Activated CD8-positive, alpha-beta memory T cell treated with anti-CD3 and anti-CD28 coated beads, Interleukin-2, amount 50 U/mL, for 24 hours (primary cell): ENCODE measurements around the gene STIP1.
"Not testable (repeated sequence)": the region's sequence is repeated elsewhere in the genome, so short reads cannot be mapped to it uniquely, and the experiment has no call there.

Experiments used
- DNase-seq: peaks from one replicate; pipeline ENCODE4 v3.0.0-alpha.2; 2020; ENCODE audit errors: extremely low read depth

Gene STIP1

DNA sequence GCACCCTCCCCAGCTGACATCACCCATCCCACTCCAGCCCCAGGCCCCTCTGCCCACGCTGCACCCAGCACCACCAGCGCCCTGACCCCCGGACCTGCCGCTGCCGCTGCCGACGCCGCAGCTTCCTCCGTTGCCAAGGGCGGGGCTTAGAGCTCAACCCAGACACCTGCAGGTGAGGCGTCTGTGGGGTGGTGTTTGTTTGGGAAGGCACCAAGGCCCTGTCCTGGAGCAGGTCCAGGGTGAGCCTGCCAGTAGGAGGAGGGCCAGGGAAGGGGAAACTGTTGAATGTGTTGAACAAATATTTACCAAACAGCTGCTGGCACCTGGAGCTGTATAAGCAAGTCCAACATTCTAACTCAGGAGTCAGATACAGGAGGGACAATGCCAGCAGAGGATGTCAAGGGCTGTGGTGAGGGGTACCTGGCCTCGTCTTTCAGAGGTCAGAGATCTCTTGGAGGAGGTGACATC, 51.5 kb downstream of the STIP1 start:
- no peak for DNase-seq

DNA sequence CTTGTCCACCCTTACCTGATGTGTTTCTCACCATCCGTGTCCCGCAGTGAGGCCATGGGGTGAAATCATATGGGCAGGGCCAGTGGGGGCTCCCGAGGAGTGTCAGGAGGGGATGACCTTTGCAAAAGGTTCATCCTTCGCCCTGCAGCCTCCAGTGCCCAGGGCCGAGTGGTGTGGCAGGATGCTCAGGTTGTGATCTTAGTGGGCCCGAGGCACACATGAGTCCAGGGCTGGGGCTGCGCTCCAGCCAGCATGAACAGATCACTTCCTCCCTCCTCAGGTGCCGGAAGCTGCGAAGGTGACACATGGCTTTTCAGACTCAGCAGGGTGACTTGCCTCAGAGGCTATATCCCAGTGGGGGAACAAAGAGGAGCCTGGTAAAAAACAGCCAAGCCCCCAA, 52.1 kb downstream of the STIP1 start:
- DNase-seq, result no peak

DNA sequence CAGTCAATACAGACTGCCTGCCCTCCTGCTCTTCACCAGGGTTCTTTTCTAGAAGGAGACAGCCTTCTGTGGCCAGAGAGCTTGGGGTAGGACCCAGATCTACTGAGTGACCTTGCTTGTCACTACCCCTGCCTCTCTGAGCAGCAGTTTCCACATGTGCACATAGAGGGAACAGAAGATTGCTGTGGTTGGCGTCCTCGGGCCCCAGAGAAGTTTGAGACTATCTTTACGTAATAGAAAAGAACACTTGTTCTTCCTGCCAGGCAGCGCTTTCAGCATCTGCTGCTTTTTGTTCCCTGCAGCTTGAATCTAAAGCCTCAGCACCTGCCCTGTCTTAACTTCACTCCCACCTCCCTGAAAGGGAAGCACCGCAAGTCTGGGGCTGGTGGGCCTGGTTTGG, 53.0 kb downstream of the STIP1 start:
- no peak for DNase-seq

DNA sequence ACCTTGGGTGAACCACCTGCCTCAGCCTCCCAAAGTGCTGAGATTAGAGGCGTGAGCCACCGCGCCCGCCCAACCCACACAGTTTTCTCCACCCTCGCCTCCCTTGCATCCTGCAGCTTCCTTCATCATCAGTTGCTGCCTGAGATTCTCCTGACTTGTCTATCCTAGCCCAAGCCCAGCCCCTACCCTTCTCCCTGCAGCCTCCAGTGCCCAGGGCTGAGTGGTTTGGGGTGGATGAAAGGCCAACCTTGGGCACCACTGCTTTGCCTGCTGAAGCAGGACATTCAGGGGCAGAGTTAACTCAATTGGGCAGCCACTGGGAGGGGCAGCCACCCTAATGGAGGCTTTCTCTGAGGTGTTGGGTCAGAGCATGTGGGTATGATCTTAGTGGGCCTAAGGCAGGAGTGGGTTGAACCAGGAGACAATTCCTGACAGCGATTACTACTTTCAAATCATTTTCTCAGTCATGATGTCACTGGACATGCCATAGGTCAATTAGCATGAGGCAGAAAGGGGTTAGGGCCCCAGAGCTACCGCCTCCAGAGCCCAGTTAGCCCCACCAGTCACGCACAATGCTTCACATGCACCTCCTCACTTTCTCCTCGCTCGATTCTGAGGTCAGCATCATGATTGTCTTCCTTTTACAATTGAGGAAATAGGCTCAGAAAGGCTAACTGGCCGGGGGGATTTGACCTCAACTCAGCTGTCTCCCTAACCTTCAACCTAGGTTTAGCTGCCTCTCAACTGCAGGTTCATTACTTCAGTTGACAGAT, 53.9 kb downstream of the STIP1 start:
- DNase-seq, result no peak

DNA sequence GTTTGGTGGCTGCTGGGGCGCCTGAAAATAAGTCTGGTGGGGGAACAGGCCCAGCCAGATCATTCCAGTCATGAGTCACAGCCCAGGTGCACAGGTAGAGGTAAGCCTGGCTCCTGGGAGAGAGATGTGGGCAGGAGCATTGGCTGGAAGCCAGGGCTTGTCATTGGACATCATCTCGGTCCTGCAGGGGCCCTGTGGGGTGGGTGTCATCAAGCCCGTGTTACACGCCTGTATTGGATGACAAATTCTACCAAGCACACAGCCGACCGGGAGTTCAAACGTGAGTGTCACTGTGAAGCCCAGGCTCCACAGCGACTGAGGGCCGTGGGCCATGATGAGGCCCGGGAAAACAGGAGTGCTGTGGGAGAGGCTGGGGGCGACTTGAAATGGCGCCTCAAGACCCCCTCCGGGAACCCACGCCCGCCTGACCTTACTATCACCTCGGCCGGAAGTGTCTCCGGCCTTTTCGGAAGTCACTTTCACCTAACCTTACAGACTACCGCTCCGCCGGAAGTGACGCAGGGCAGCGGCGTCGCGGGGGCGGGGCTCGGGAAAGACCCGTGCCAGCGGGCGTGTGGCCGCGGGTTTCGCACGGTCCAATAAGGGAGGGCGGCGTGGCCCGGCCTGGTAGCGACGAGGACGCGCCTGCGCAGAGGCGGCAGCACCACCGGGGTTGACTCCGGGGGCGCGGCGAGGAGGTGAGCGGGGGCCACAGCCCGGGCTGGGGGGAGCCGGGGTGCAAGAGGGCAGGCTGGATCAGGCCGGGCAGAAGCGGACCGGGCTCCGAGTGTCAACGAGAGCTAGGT, 54.7 kb downstream of the STIP1 start, which contains the start of gene FKBP2:
FKBP2 (plus strand) TSS at position 661 of the 806 bp plus-strand sequence. CDS start 1,293 bp downstream, outside the sequence.
- peak; percentile 86 for DNase-seq

DNA sequence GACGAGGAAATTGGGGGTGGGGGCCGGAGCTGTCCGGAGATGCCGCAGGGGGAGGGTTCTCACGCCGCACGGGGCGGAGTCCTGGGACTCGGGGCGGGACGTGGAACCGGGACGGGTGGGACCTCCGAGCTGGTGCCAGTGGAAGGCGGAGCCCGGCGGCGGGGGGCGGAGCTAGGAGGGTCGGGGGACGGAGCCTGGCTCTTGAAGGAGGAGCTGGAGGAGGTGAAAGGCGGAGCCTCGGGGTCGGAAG, 55.2 kb downstream of the STIP1 start:
- peak; percentile 98 for DNase-seq

DNA sequence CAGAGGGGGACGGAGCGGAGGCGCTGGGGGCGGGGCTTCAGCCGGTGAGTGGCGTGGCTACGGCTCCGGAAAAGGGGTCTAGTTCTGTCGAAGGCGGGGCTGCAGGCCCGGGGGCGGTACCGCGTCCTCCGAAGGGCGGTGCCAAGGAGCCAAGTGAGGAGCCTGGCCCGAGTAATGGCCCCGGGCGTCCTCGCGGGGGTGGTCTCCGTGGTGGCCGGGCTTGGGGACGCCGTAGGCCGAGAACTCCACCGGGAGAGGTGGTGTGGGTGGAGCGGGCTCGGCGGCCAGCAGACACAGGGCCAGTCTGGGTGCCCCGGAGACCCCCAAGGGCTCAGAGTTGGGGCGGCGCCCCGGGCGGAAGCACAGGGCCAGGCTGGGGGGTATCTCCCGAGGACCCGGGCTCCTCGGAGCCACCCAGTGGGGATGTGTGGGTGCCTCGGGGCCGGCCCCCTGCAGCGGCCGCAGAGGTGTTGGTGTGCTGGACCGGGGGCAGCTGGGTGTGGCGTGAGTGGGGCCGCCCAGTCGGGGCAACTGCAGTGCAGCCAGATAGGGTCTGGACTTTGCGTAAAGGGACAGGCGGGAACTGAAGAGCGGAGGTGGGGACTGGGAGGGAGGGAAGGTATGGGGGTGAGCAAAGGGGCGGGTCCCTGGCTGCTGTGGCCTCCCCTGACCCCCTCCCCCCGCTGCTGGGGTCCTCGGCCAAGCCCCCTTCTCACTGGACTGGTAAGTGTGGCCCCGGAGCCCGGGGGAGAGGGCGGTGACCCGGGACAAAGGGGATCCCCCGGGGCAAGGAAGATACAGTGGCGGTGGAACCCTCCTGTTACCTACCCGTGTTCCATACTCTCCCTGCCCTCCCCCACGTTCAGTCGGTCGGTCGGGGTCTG, 55.8 kb downstream of the STIP1 start:
- DNase-seq, result no peak

DNA sequence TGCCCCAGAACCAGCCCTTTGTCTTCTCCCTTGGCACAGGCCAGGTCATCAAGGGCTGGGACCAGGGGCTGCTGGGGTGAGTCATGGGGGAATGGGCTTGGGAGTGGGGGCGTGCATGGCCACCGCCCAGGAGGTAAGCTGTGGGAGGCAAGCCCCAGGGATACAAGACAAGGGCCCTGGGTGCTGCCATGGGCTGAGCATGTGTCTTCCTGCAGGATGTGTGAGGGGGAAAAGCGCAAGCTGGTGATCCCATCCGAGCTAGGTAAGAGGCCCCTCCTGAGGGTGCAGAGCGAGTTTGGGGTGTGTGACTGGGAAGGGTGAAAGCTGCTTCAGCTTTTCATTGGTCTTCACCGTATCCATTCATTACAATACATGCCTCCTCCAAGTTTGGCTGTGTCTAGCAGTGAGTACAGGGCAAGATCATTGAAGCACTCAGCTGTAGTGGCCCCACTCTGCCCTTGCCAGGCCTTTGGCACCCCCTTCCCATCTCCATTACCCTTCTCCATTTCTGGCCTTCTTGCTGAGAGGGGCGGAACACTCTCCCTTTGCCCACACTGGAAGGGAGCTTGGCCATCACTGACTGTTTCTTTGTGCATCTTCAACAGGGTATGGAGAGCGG, 57.4 kb downstream of the STIP1 start:
- no peak for DNase-seq

DNA sequence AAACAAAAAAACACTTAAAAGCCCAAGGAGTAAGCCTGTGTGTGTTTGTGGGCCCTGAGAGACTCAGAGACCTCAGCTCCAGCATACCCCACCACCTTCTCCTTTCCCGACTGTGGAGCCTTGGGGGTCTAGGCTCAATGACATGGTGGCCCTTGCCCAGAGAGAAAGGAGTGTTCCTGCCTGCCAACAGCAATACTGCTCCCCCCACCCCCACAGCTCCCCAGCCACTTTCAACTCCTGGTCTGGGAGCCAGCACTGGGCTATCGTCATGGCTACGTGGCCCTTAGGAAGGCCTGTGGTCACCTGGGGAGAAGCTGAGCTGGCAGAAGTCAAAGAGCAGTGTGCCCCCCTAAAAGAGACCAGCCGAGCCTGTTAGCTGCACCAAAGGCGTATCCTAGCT, 58.1 kb downstream of the STIP1 start:
- no peak for DNase-seq

DNA sequence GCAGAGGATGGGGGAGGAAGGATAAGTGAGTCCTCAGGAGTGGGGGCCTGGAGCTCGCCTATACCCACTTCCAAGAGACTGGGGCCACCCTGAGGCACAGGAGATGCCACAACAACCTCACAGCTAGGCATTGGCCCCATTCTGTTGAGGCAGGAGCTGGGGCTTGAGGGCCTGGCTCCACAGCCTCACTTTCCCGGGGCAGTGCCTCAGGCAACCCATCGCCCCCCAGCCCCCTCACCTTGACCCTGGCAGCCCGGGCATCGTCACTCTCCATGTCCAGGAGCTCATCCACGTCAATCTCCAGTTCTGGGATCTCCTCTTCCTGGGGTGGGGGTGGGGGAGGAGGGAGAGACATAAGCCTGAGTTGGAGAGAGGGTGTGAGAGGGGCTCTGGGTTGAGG, 59.0 kb downstream of the STIP1 start:
- no peak for DNase-seq

DNA sequence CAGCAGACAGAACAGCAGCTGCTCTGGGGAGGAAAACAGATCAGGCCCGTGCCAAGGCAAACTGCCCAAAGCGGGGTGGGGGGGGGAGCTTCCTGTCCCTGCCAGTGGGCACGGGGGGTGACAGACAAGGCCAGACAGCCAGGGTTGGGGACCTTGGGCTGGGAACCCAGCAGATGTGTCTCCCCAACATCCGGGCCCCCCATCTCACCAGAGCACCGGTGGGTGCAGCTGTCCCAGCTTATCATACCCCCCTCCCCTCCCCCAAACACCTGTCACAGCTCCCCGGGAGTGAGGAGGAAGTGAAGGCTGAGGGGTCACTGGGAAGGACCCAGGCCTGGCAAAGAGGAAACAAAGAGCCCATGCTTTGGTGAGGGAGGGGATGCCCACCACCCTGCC, 59.4 kb downstream of the STIP1 start:
- DNase-seq, result no peak

DNA sequence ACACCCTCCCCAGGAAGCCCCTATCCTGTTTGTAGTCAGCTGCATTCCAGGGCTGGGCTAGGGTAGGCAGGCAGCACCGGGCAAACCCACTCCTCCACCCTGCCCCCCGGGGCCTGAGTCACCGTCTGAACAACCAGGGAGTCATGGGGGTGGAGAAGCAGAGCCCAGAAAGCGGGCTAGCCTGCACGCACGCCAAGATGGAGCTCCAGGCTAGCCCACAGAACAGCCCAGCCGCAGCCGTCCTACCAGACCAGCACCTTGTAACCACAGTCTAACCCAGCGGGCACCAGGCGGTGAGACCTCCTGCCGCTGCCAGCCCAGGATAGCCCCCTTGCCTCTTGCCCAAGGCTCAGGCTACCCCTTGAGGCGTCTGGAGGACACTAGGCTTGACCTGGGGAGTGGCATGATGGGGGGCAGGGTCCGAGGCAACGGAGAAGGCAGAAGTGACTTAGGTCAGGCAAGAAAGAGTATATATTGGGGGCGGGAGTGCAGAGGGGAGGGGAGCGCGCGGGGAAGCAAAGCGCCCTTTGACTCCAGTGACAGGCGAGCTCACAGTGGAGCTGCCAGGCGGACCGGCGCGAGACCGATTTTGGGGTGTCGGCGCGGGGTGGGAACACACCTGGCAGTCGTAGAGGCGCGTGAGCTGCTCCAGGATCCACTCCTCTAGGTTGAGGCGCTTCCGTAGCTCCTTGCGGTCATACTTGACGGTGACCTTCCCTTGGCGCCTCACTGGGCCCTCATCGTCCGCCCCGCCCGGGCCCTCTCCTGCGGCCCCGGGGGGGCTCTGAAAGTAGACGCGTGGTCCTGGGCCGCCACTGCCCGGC, 60.0 kb downstream of the STIP1 start:
- no peak for DNase-seq

DNA sequence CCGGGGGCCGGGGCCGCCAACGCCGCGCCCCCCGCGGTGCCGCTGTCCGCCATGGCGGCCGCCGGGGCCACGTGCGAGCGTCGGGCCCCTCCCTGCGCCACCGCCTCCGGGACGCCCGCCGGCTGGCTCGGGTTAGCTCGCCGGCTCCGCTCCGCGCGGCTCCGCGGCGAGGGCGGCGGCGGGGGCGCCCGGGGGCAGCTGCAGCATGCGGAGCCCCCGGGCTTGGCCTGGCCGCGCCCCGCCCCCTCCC, 60.6 kb downstream of the STIP1 start:
- not testable (repeated sequence) for DNase-seq

DNA sequence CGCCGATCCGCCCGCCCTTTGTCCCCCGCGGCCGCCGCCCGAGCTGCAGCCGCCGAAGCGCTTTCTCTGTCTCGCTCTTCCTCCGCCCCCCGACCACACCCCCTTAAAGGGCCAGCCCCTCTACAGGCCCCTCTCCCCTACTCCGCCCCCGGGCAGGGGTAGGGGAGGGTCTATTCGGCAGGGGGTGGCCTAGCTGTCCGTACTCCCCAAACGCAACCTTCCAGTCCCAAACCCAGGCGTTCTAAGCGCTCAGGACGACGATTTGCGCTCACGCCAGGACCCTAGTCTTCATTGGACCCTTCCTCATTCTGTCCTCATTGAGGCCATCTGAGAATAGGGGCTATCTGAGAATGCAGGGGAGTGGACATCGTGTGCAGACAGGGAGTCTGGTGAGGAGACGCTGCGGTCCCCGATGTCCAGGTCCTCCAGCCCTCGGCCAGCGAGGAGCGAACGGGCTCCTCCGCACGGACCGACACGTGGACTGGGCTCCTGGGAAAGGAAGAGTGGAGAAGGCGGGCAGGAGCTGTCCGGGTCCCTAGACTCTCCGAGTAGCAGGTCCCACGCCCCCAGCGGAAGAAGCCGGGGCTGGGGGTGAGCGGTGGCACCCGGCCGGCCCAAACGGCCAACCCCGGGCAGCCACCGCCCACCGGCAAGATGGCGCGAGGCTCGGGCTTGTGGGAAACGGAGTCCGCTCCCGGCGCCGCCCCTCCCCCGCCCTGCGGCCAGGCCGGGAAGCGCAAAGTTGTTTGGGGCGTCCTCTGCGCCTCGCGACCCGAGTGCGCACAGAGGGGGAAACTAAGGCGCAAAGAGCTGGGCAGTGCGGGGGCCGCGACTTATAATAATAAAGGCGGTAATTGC, 61.1 kb downstream of the STIP1 start, which contains the start of gene PPP1R14B:
PPP1R14B (minus strand) TSS at position 73 of the 858 bp plus-strand sequence. CDS start 270 bp downstream, outside the sequence.
- no peak for DNase-seq

DNA sequence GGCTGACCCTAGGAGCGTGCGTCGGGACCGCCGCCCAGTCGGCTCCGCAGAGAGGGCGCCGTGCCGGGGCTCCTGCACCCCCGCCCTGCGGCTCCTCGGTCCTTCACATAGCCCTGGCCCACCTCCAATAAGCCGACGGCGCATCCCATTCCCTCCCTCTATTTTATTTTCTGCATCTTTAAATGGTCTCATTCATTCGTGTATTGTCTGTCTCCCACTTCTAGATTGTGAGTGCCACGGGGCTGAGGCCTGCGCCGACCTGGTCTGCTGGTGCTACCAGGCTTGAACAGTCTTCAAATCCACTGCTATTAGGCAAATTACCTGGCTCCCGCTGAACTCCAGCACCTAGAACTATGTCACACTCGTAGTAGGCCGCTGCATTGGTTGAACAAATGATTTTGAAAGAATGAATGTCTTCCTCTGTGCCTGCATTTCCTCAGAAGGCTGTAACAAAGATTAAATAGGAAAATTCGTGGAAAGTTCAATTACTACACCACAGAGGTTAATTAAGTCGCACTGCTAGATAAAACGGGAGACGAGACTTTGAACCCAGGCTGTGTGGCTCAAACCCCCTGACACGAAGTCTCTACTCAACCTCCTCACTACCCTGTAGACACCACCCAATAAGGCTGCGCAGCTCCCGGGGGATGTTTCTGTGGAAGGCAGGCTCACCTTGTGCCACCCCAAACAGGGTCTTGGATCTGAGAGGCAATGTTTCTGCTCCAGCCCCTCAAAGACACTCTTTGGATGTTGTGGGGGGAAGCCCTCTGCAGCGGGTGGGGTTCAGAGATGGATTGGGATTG, 62.0 kb downstream of the STIP1 start:
- DNase-seq, result no peak

DNA sequence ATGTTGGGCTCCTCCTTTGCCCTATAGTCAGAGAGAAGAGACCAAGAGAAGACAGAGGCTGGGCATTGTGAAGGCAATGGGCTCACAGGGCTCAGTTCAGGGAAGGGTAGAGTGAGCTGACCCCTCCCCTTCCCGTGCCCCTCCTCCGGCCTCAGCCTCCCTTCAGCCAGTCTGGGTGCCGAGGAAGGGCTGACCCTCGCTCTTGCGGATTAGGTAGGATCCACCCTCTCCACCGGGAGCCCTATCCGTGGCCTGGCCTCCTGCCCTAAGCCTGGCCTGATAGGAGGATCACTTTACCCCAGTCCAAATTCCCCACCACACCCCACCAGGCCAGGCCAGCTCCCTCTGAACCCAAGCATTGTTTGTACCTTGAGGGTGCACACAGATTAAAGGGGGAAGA, 62.6 kb downstream of the STIP1 start:
- no peak for DNase-seq

DNA sequence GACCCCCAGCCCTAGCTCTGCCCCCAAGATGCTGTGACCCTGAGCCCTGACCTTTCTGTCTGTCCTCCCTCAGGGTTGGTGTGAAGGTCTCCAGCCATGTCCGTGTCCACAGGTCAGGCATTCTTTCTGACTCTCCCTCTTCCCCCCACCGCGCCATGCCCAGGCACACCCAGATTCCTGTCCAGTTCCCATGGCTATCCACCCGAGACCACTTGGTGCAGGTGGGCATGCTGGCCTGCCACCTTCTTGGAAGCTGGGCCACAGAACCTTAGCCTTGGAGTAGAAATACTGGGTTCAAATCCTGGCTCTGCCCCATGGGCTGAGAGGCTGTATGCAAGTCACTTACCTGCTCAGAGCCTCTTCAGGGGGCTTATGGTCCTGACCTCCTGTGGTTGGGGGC, 63.1 kb downstream of the STIP1 start:
- DNase-seq, result no peak

DNA sequence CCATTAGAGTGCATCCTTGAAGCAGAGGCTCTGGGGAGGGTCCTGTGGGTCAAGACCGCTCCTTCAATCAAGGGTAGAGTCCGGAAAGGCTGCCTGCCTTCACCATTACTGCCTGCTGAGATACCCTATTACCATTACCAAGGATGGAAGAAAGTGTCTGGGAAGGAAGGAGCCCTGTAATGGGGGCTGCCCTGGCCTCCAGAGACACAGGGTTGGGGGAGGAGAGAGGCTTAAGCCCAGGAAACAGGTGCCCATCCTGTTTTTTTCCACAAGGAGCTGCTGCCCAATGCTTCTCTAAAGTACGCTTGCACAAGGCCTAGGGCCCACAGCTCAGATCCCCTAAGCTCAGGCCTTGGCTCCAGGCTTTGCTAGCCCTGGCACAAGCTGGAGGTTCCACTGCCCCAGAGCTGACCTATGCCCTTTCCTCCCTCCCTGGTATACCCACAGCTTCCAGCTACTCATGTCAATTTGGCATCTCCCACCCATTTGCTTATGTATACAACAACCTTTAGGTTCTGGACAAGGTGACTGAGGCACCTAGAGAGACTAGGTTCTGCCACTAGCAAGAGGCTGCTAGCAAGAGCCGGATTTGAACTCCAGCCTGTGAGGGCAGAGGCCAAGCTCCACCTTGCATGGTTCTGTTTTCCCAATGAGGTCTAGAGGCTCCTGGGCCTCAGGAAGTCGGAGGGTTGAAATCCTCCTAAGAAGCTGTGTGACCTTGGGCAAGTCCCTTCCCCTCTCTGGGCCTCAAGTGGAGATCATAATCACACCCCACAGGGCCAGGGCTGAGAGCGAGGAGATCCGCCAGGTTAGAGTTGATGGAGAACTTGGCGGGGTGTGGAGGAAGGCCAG, 63.8 kb downstream of the STIP1 start:
- no peak for DNase-seq
